H1 (cell line): ENCODE measurements around the gene RBM20. TPM values are rescaled to one million over a fixed set of nuclear protein-coding genes. Genes with fewer than 3 reads are reported as not detected.

Experiments used
- CTCF ChIA-PET: fragments of 300-600 bp; sonication (Branson Sonifier 250); formaldehyde crosslinking; loops from one replicate; lab custom pipeline; 2021; ENCODE audit not compliant: partially characterized antibody; lab: Charles Lee
- POLR2A ChIA-PET: fragments of 300-600 bp; sonication (Branson Sonifier 250); formaldehyde crosslinking; loops from one replicate; lab custom pipeline; 2021; ENCODE audit warnings: inconsistent platforms; ENCODE audit not compliant: partially characterized antibody; lab: Charles Lee
- DNase-seq, 2 experiments: peaks; one replicate each; pipeline versions ENCODE4 v3.0.0 to v3.0.0-alpha.2; 2010 to 2022; ENCODE audit warnings: low spot score in 2 of 2, low read depth in 1 of 2, mixed read lengths in 1 of 2
- FAIRE-seq: peaks from 2 replicates; lab custom pipeline; 2011; peaks lifted over from hg19 to GRCh38; lab: Jason Lieb, UNC
- H2AFZ ChIP-seq: 2 replicates; pipeline ENCODE4 v1.8.1; 2012; ENCODE audit warnings: low read length, inconsistent platforms
- H2AK5ac ChIP-seq: 2 replicates; pipeline ENCODE4 v1.6.1; 2013; ENCODE audit warnings: low read depth, low read length
- H2BK120ac ChIP-seq: replicated peaks from 2 replicates; pipeline ENCODE3; 2013; ENCODE audit warnings: low read depth, low read length, inconsistent platforms
- H2BK12ac ChIP-seq: 2 replicates; pipeline ENCODE4 v1.6.1; 2013; ENCODE audit warnings: low read depth, low read length
- H2BK15ac ChIP-seq: 2 replicates; pipeline ENCODE4 v1.6.1; 2013; ENCODE audit warnings: low read length
- H2BK20ac ChIP-seq: 2 replicates; pipeline ENCODE4 v1.6.1; 2013; ENCODE audit warnings: low read length
- H2BK5ac ChIP-seq: 2 replicates; pipeline ENCODE4 v1.6.1; 2013; ENCODE audit warnings: low read depth, low read length
- H3K14ac ChIP-seq: 2 replicates; pipeline ENCODE4 v1.6.1; 2013; ENCODE audit warnings: inconsistent platforms; ENCODE audit not compliant: insufficient read length
- H3K18ac ChIP-seq: 2 replicates; pipeline ENCODE4 v1.6.1; 2013; ENCODE audit warnings: low read length; ENCODE audit errors: extremely low read depth
- H3K23ac ChIP-seq: 2 replicates; pipeline ENCODE4 v1.6.1; 2013; ENCODE audit warnings: inconsistent platforms; ENCODE audit not compliant: insufficient read length
- H3K23me2 ChIP-seq: 2 replicates; pipeline ENCODE4 v1.6.1; 2013; ENCODE audit warnings: low read depth, low read length
- H3K27ac ChIP-seq: 2 replicates; pipeline ENCODE4 v1.6.1; 2011; ENCODE audit warnings: low read depth, low read length, inconsistent platforms
- H3K27me3 ChIP-seq, 4 experiments: replicated peaks in 1 of 4; 1 replicate in 1 of 4; 2 replicates in 3 of 4; pipeline versions ENCODE4 v1.6.1 to v1.8.1; 2011 to 2013; ENCODE audit warnings: low read length in 3 of 4, mild to moderate bottlenecking in 3 of 4, inconsistent platforms in 2 of 4, mixed read lengths in 2 of 4, moderate library complexity in 1 of 4; ENCODE audit not compliant: control insufficient read depth in 3 of 4, insufficient read depth in 3 of 4; ENCODE audit errors: extremely low read depth in 1 of 4
- H3K36me3 ChIP-seq, 4 experiments: 2 replicates each; pipeline versions ENCODE4 v1.6.1 to v1.8.1; 2011 to 2013; ENCODE audit warnings: mild to moderate bottlenecking in 4 of 4, low read length in 3 of 4, moderate library complexity in 2 of 4, control low read depth in 1 of 4, inconsistent platforms in 1 of 4; ENCODE audit not compliant: insufficient read depth in 4 of 4, control insufficient read depth in 2 of 4
- H3K4ac ChIP-seq: replicated peaks from 2 replicates; pipeline ENCODE3; 2013; ENCODE audit warnings: low read length, low read depth, mixed read lengths, inconsistent platforms; ENCODE audit not compliant: insufficient read length
- H3K4me1 ChIP-seq, 4 experiments: replicated peaks in 1 of 4; 1 replicate in 1 of 4; 2 replicates in 3 of 4; pipeline versions ENCODE4 v1.6.1 to v1.8.1; 2011 to 2013; ENCODE audit warnings: low read length in 3 of 4, inconsistent platforms in 2 of 4, mixed read lengths in 1 of 4; ENCODE audit not compliant: insufficient read depth in 4 of 4, control insufficient read depth in 3 of 4
- H3K4me2 ChIP-seq, 2 experiments: 2 replicates each; pipeline versions ENCODE4 v1.6.1 to v1.8.1; 2011 to 2013; ENCODE audit warnings: low read depth in 2 of 2, low read length in 2 of 2, control low read depth in 1 of 2, inconsistent platforms in 1 of 2, mild to moderate bottlenecking in 1 of 2; ENCODE audit not compliant: insufficient read depth in 1 of 2
- H3K4me3 ChIP-seq, 4 experiments: fragments of 200-600, 300-600 bp in 1 of 4; sonication (generic), shearing (Covaris generic), sonication (Bioruptor Twin) in 1 of 4; 2 replicates each; pipeline versions ENCODE4 v1.5.1 to v1.8.1; 2011 to 2016; ENCODE audit warnings: low read length in 4 of 4, low read depth in 3 of 4, control low read depth in 2 of 4, inconsistent platforms in 2 of 4, mild to moderate bottlenecking in 2 of 4, mixed read lengths in 1 of 4, moderate library complexity in 1 of 4; ENCODE audit not compliant: insufficient read depth in 2 of 4; ENCODE audit errors: extremely low read depth in 1 of 4
- H3K56ac ChIP-seq: replicated peaks from 2 replicates; pipeline ENCODE3; 2013; ENCODE audit warnings: low read depth, mild to moderate bottlenecking, mixed read lengths, low read length, inconsistent platforms; ENCODE audit not compliant: insufficient read length
- H3K79me1 ChIP-seq: 2 replicates; pipeline ENCODE4 v1.6.1; 2013; ENCODE audit warnings: low read depth, low read length, control low read depth
- H3K79me2 ChIP-seq, 2 experiments: 2 replicates each; pipeline versions ENCODE4 v1.6.1 to v1.8.1; 2012 to 2013; ENCODE audit warnings: low read length in 2 of 2, mild to moderate bottlenecking in 2 of 2, inconsistent platforms in 1 of 2; ENCODE audit not compliant: insufficient read depth in 2 of 2, control insufficient read depth in 1 of 2
- H3K9ac ChIP-seq, 4 experiments: replicated peaks in 1 of 4; 1 replicate in 1 of 4; 2 replicates in 3 of 4; pipeline versions ENCODE4 v1.6.1 to v1.8.1; 2011 to 2013; ENCODE audit warnings: low read depth in 3 of 4, low read length in 3 of 4, control low read depth in 2 of 4, mild to moderate bottlenecking in 2 of 4, moderate library complexity in 2 of 4, inconsistent platforms in 1 of 4; ENCODE audit errors: extremely low read depth in 1 of 4
- H3K9me3 ChIP-seq, 2 experiments: 2 replicates each; pipeline versions ENCODE4 v1.6.1 to v1.8.1; 2012 to 2013; ENCODE audit warnings: mild to moderate bottlenecking in 2 of 2, moderate library complexity in 2 of 2, control low read depth in 1 of 2, inconsistent platforms in 1 of 2, low read depth in 1 of 2, low read length in 1 of 2, mixed read lengths in 1 of 2; ENCODE audit not compliant: insufficient read depth in 2 of 2
- H4K20me1 ChIP-seq, 2 experiments: replicated peaks in 1 of 2; 2 replicates each; pipeline versions ENCODE3 to v1.8.1; 2011 to 2013; ENCODE audit warnings: inconsistent platforms in 2 of 2, low read length in 2 of 2, mild to moderate bottlenecking in 1 of 2; ENCODE audit not compliant: insufficient read depth in 2 of 2, control insufficient read depth in 1 of 2
- H4K5ac ChIP-seq: 2 replicates; pipeline ENCODE4 v1.6.1; 2013; ENCODE audit warnings: low read length, low read depth, mixed read lengths, inconsistent platforms; ENCODE audit not compliant: insufficient read length
- H4K8ac ChIP-seq: 2 replicates; pipeline ENCODE4 v1.8.0; 2013; ENCODE audit warnings: mild to moderate bottlenecking, moderate library complexity, low read length, inconsistent platforms; ENCODE audit not compliant: insufficient read depth; ENCODE audit errors: extremely low read depth
- H4K91ac ChIP-seq: replicated peaks from 2 replicates; pipeline ENCODE3; 2013; ENCODE audit warnings: low read length, mixed read lengths, inconsistent platforms; ENCODE audit not compliant: insufficient read length
- CBX5 ChIP-seq: fragments of 300-800, 300-1000 bp; sonication (generic); IDR thresholded peaks from 2 replicates; pipeline ENCODE4 v1.7.1; 2016; ENCODE audit warnings: antibody characterized with exemption, low read length, low read depth
- CBX8 ChIP-seq: fragments of 300-800, 300-1000 bp; sonication (generic); IDR thresholded peaks from 2 replicates; pipeline ENCODE4 v1.7.1; 2016; ENCODE audit warnings: low read depth, low read length, borderline replicate concordance
- GABPA ChIP-seq: IDR thresholded peaks from 2 replicates; pipeline ENCODE4 v1.6.1; 2011; ENCODE audit warnings: mild to moderate bottlenecking, low read length, moderate library complexity, borderline replicate concordance; ENCODE audit not compliant: insufficient read depth
- KDM1A ChIP-seq: fragments of 200-600, 300-600 bp; sonication (generic); IDR thresholded peaks from 2 replicates; pipeline ENCODE4 v1.7.1; 2016; ENCODE audit warnings: mild to moderate bottlenecking, low read length, borderline replicate concordance
- SIN3A ChIP-seq, 2 experiments: IDR thresholded peaks in 1 of 2; conservative IDR thresholded peaks in 1 of 2; 2 replicates each; pipeline ENCODE4 v1.6.1; 2011 to 2012; ENCODE audit warnings: low read length in 2 of 2, improper control_type of control experiment in 1 of 2, low read depth in 1 of 2, mild to moderate bottlenecking in 1 of 2
- SP2 ChIP-seq: IDR thresholded peaks from 2 replicates; pipeline ENCODE4 v1.6.1; 2012; ENCODE audit warnings: mild to moderate bottlenecking, low read length, inconsistent platforms
- SP4 ChIP-seq: IDR thresholded peaks from 2 replicates; pipeline ENCODE4 v1.6.1; 2012; ENCODE audit warnings: low read length, inconsistent platforms
- TBP ChIP-seq: IDR thresholded peaks from 2 replicates; pipeline ENCODE4 v1.6.1; 2011; ENCODE audit warnings: low read depth, low read length, improper control_type of control experiment
- TCF12 ChIP-seq: IDR thresholded peaks from 2 replicates; pipeline ENCODE4 v1.6.1; 2011; ENCODE audit warnings: low read depth, mild to moderate bottlenecking, low read length
- TEAD4 ChIP-seq: IDR thresholded peaks from 2 replicates; pipeline ENCODE4 v1.6.1; 2012; ENCODE audit warnings: low read depth, low read length, inconsistent platforms, mixed read lengths
- ZNF274 ChIP-seq: IDR thresholded peaks from 2 replicates; pipeline ENCODE4 v1.7.0; 2012; ENCODE audit warnings: low read length, borderline replicate concordance; ENCODE audit errors: extremely low read depth
- WGBS, 2 experiments: shearing (Covaris generic) in 1 of 2; methylation state at CpG; one replicate each; pipeline versions ENCODE4 v1.1.6 to v1.1.7; 2013 to 2015; ENCODE audit warnings: low lambda C conversion rate in 2 of 2, mixed read lengths in 2 of 2, inconsistent platforms in 1 of 2, low coverage in 1 of 2, missing lambda C conversion rate in 1 of 2; ENCODE audit not compliant: insufficient replicate concordance in 2 of 2, insufficient coverage in 1 of 2, insufficient read length in 1 of 2; ENCODE audit errors: extremely low coverage in 1 of 2, missing lambda C conversion rate in 1 of 2; 5-methylcytosine and 5-hydroxymethylcytosine counted together
- polyA plus RNA-seq, 7 experiments: library from polyadenylated mRNA; depleted of rRNA in 3 of 7; stranded (reverse) in 5 of 7; unstranded in 2 of 7; fragments of >200 nt in 5 of 7; fragments of 200-250 nt in 2 of 7; gene quantifications; 1 replicate in 5 of 7; 2 replicates in 1 of 7; 4 replicates in 1 of 7; pipeline versions ENCODE4 v1.2.1 to v1.2.3, GENCODE V29; 2011 to 2013; ENCODE audit warnings: missing spikeins in 2 of 7, mixed read lengths in 2 of 7
- total RNA-seq: library from RNA; stranded (reverse); fragmentation: NEBNext Ultra II Directional; extraction: Animal tissue kit (Norgen Biotek cat#: 25700); gene quantifications from 2 replicates; pipeline ENCODE4 v1.2.1, GENCODE V29; 2021
- TF ChIP-seq, protein P1 (sequence below): IDR thresholded peaks from 2 replicates; pipeline ENCODE4 v1.6.1; 2011; ENCODE audit warnings: low read depth, mild to moderate bottlenecking, low read length; ENCODE audit not compliant: insufficient read depth

Gene RBM20
- total and polyA plus RNA-seq, 2 of the 8 experiments (the other 6 are each of a cell fraction or from before 2014, with no cell fraction given): 0.05 to 0.63 TPM

DNA sequence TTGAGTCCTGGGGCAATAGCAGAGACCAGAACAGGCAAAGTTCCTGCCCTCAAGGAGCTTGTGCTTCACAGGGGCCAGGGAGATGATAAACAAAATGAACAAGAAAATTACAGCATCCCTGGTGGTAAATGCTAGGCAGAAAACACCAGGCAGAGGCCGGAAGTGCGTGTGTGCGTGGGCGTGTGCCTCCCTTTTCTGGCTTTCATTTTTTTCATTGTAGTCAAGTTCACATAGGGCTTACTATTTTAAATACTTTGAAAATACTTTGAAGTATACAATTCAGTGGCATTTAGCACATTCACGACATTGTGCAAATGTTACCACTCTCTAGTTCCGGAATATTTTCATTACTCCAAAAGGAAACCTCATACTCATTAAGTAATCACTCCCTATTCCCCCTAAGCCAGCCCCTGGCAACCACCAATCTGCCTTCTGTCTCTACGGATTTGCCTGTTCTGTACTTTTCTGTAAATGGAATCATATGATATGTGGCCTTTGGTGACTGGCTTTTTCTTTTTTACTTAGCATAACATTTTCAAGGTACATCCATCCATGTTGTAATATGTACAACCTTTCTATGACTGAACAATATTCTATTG is 139.5 kb downstream of the RBM20 start:
- Histone ChIP-seq H2BK12ac (no peak overlapping the region), H4K5ac (no peak overlapping the region), H4K20me1 (no peaks in the 10 kb centered on the region), H3K23ac (no peak overlapping the region), H3K18ac (no peak overlapping the region), H2BK120ac (no peak overlapping the region), H3K27ac (no peak overlapping the region), H3K9me3 (no peaks in the 10 kb centered on the region), H3K4me1 (peaks cover 0 to 7% (median 3%) of the 10 kb centered on the region in 4 experiments; a peak in 3 of 7 replicates), H3K4ac (no peak overlapping the region), H3K27me3 (no peaks in the 10 kb centered on the region), H3K4me3 (no peak overlapping the region), H2BK15ac (no peak overlapping the region), H3K4me2 (no peak overlapping the region), H3K56ac (no peak overlapping the region), H2AK5ac (no peak overlapping the region), H3K36me3 (no peaks in the 10 kb centered on the region), H3K14ac (no peak overlapping the region), H3K79me2 (no peaks in the 10 kb centered on the region), H2AFZ (no peak overlapping the region), H3K9ac (no peak overlapping the region), H4K8ac (no peak overlapping the region), H2BK20ac (no peak overlapping the region), H4K91ac (no peak overlapping the region), H3K23me2 (no peaks in the 10 kb centered on the region), H3K79me1 (no peaks in the 10 kb centered on the region), H2BK5ac (no peak overlapping the region)
- ChIA-PET CTCF (interaction anchor here (1.2 kb wide), 1 partner anchor 12 kb away, joined by 3 read pairs; no protein-coding TSS in a partner anchor), POLR2A (no interaction called here)
- TF ChIP-seq ZNF274 (no peak), GABPA (no peak), CBX5 (no peak), SIN3A (conservative IDR thresholded peaks at IDR 0.05 in 1 of 2, IDR thresholded peaks at IDR 0.05 in 1 of 2; ENCODE audit: low read depth in 1 of 2, low read length in 2 of 2) (no peak), SP2 (no peak), CBX8 (no peak), SP4 (no peak), KDM1A (no peak), TCF12 (no peak), TBP (no peak), TEAD4 (no peak)
- TF ChIP-seq, protein P1, sequence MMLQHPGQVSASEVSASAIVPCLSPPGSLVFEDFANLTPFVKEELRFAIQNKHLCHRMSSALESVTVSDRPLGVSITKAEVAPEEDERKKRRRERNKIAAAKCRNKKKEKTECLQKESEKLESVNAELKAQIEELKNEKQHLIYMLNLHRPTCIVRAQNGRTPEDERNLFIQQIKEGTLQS: no peak
- DNase-seq (no peak), FAIRE-seq (no peak)
- WGBS, 2 experiments: 94% methylated on average over 7 of the region's 7 CpGs; no CpG with 5 or more reads in 1 of the 2 experiments
